Fibroblast of lung (primary cell): ENCODE measurements around the gene SUPT5H. TPM values are rescaled to one million over a fixed set of nuclear protein-coding genes. Genes with fewer than 3 reads are reported as not detected.

Experiments used
- DNase-seq, 2 donors: peaks; one replicate each; pipeline versions ENCODE4 v3.0.0 to v3.0.0-alpha.2; 2010; ENCODE audit warnings: low read depth in 2 of 2
- H2AFZ ChIP-seq: 2 replicates; pipeline ENCODE4 v1.5.1; 2012; ENCODE audit warnings: low read length, control low read depth, inconsistent platforms
- H3K27ac ChIP-seq: 2 replicates; pipeline ENCODE4 v1.5.1; 2011; ENCODE audit warnings: low read length, control low read depth; ENCODE audit not compliant: insufficient read depth
- H3K27me3 ChIP-seq: 2 replicates; pipeline ENCODE4 v1.5.1; 2011; ENCODE audit warnings: mild to moderate bottlenecking, low read length; ENCODE audit not compliant: control insufficient read depth, insufficient read depth
- H3K36me3 ChIP-seq: 2 replicates; pipeline ENCODE4 v1.5.1; 2011; ENCODE audit warnings: low read length; ENCODE audit not compliant: control insufficient read depth, insufficient read depth
- H3K4me1 ChIP-seq: 2 replicates; pipeline ENCODE4 v1.5.1; 2011; ENCODE audit warnings: low read length; ENCODE audit not compliant: control insufficient read depth, insufficient read depth; ENCODE audit errors: extremely low read depth
- H3K4me2 ChIP-seq: 2 replicates; pipeline ENCODE4 v1.5.1; 2011; ENCODE audit warnings: low read length, control low read depth; ENCODE audit not compliant: insufficient read depth; ENCODE audit errors: extremely low read depth
- H3K4me3 ChIP-seq, 4 experiments: fragments of 200-600 bp in 1 of 4; sonication (generic) in 1 of 4; replicated peaks in 1 of 4; 2 replicates each; pipeline ENCODE4 v1.5.1; 2011 to 2016; ENCODE audit warnings: low read length in 4 of 4, low read depth in 3 of 4, mild to moderate bottlenecking in 3 of 4, control low read depth in 2 of 4, inconsistent platforms in 1 of 4, mixed read lengths in 1 of 4; ENCODE audit not compliant: insufficient read depth in 1 of 4; ENCODE audit errors: control extremely low read depth in 1 of 4
- H3K79me2 ChIP-seq: 2 replicates; pipeline ENCODE4 v1.5.1; 2012; ENCODE audit warnings: mild to moderate bottlenecking, low read length, inconsistent platforms; ENCODE audit not compliant: control insufficient read depth, insufficient read depth
- H3K9ac ChIP-seq: 2 replicates; pipeline ENCODE4 v1.5.1; 2011; ENCODE audit warnings: mild to moderate bottlenecking, low read length, control low read depth; ENCODE audit not compliant: insufficient read depth
- H3K9me3 ChIP-seq: 2 replicates; pipeline ENCODE4 v1.5.1; 2012; ENCODE audit warnings: low read depth, low read length; ENCODE audit not compliant: control insufficient read depth, insufficient read depth
- H4K20me1 ChIP-seq: 2 replicates; pipeline ENCODE4 v1.5.1; 2011; ENCODE audit warnings: low read length; ENCODE audit not compliant: control insufficient read depth, insufficient read depth; ENCODE audit errors: extremely low read depth
- CTCF ChIP-seq, 2 donors: IDR thresholded peaks in 1 of 2; conservative IDR thresholded peaks in 1 of 2; 1 replicate in 1 of 2; 2 replicates in 1 of 2; pipeline ENCODE4 v1.5.1; 2011 to 2012; ENCODE audit warnings: low read length in 2 of 2, control low read depth in 1 of 2, inconsistent platforms in 1 of 2, low read depth in 1 of 2, mild to moderate bottlenecking in 1 of 2
- EZH2 ChIP-seq: IDR thresholded peaks from 2 replicates; pipeline ENCODE4 v1.5.1; 2012; ENCODE audit warnings: low read length, control low read depth, mild to moderate bottlenecking; ENCODE audit errors: missing control alignments
- polyA plus RNA-seq, 2 donors: library from polyadenylated mRNA; depleted of rRNA in 1 of 2; stranded (reverse) in 1 of 2; unstranded in 1 of 2; fragments of >200 nt; gene quantifications; 2 replicates each; pipeline ENCODE4 v1.2.1, GENCODE V29; 2011 to 2012; ENCODE audit warnings: missing spikeins in 1 of 2
- total RNA-seq: library from RNA; depleted of rRNA; stranded (reverse); fragments of >200 nt; gene quantifications from 2 replicates; pipeline ENCODE4 v1.2.1, GENCODE V29; 2014

The SUPT5H gene
- total and polyA plus RNA-seq, 2 donors (not counting 1 experiment from before 2014, with no cell fraction given) = 50.2 to 77.8 TPM

GRCh38 chr19:39422020-39422419 lies 23.4 kb upstream of the SUPT5H start:
- no peak overlapping the region for H3K9ac ChIP-seq
- no peaks in the 10 kb centered on the region for H3K9me3 ChIP-seq
- no peak overlapping the region for H2AFZ ChIP-seq
- no peaks in the 10 kb centered on the region for H3K27me3 ChIP-seq
- no peak overlapping the region for H3K4me3 ChIP-seq
- DNase-seq = no peak
- H3K79me2 ChIP-seq = no peaks in the 10 kb centered on the region
- TF ChIP-seq CTCF (conservative IDR thresholded peaks at IDR 0.05 in 1 of 2, IDR thresholded peaks at IDR 0.05 in 1 of 2; ENCODE audit: low read depth in 1 of 2, low read length in 2 of 2) (no peak), EZH2 (no peak)
- H4K20me1 ChIP-seq = no peaks in the 10 kb centered on the region
- no peak overlapping the region for H3K27ac ChIP-seq
- peaks cover 26% of the 10 kb centered on the region for H3K36me3 ChIP-seq
- H3K4me2 ChIP-seq = no peak overlapping the region
- no peaks in the 10 kb centered on the region for H3K4me1 ChIP-seq

GRCh38 chr19:39423258-39424086 lies 21.9 kb upstream of the SUPT5H start:
- Histone ChIP-seq H4K20me1 (no peaks in the 10 kb centered on the region), H3K4me2 (no peak overlapping the region), H3K4me1 (peaks cover 6% of the 10 kb centered on the region), H3K9ac (no peak overlapping the region), H2AFZ (no peak overlapping the region), H3K4me3 (no peak overlapping the region), H3K27me3 (no peaks in the 10 kb centered on the region), H3K27ac (no peak overlapping the region), H3K36me3 (peaks cover 23% of the 10 kb centered on the region), H3K79me2 (no peaks in the 10 kb centered on the region), H3K9me3 (no peaks in the 10 kb centered on the region)
- no peak for DNase-seq
- no peak for TF ChIP-seq EZH2
- no peak for TF ChIP-seq CTCF (conservative IDR thresholded peaks at IDR 0.05 in 1 of 2, IDR thresholded peaks at IDR 0.05 in 1 of 2; ENCODE audit: low read depth in 1 of 2, low read length in 2 of 2)

- Histone ChIP-seq H3K36me3 (peaks cover 21% of the 10 kb centered on the region), H3K4me1 (peaks cover 12% of the 10 kb centered on the region), H3K4me3 (no peak overlapping the region), H3K9me3 (no peaks in the 10 kb centered on the region), H3K4me2 (no peak overlapping the region), H2AFZ (no peak overlapping the region), H3K9ac (no peak overlapping the region), H3K27ac (no peak overlapping the region), H3K27me3 (no peaks in the 10 kb centered on the region), H3K79me2 (no peaks in the 10 kb centered on the region), H4K20me1 (no peaks in the 10 kb centered on the region)
- TF ChIP-seq CTCF (conservative IDR thresholded peaks at IDR 0.05 in 1 of 2, IDR thresholded peaks at IDR 0.05 in 1 of 2; ENCODE audit: low read depth in 1 of 2, low read length in 2 of 2) = no peak
- DNase-seq = no peak
Measured at GRCh38 chr19:39424934-39425333, 20.4 kb upstream of the SUPT5H start.
